ENCODE data around the gene PHF20. TPM values are rescaled to one million over a fixed set of nuclear protein-coding genes. Genes with fewer than 3 reads are reported as not detected.
"Not testable (repeated sequence)": the region's sequence is repeated elsewhere in the genome, so short reads cannot be mapped to it uniquely, and the experiment has no call there.

The PHF20 gene
- total RNA-seq (2022) (47.4 and 56.7 TPM in 2 replicates), Bru-seq, nascent RNA (percentile 81 among the genes with signal in this experiment), BruChase-seq, experiment 1, labeled RNA remaining after a 6-hour chase (percentile 77 among the genes with signal in this experiment), BruChase-seq, experiment 2, labeled RNA remaining after a 2-hour chase (percentile 79 among the genes with signal in this experiment)
- long read RNA-seq, full-length matches to known transcripts: 21 of 43 reads
- long read RNA-seq, partial matches to known transcripts: 14 of 43 reads
- long read RNA-seq, other reads (novel, unspliced or antisense): 8 of 43 reads

DNA sequence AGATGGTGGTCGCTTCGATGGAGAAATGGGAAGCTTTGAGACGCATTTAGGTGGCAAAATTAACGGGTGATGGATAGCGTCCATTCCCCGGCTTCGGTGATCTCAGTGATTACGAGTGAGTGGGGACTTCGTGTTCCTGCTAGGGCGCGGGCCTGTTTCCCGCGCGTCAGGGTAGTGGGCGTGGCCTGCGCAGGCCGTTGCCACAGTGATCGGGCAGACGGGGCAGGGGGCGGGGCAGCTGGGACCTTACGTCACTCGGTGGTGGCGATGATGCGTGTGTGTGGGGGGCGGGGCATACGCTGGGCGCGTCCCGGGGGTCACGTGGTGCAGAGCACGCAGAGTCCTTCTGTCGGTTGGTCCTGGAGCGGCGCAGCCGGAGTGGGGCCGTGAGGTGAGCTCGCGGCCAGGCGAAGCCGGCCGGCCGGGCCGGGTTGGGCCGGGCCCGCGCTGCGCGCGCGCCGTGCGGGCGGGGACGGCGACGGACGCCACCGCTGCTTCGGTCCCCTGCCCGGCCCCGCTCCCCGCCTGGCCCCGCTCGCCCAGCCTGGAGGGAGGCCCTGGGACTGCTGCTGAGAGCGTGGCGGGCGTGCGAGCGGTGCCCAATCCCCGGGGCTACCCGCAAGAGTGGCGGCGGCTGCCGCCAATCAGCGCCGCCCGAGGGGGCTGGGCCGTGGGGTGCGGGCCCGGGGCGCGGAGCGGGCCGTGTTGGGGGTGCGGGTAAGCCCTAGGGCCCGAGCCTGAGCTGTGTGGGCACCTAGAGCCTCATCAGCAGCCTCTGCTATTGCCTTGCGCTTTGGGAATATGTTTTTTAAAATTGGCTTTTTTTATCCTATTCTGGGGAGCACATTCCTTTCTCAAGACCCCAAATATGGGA is at the start of gene PHF20:
Gene PHF20, plus strand, starts transcription at position 327 of the 874 bp plus-strand sequence. CDS start 29,508 bp downstream, outside the sequence.
- H3K9me3 Mint-ChIP-seq (ENCODE audit: low read depth, unreplicated experiment): peaks cover 4% of the 10 kb centered on the region
- H3K27me3 Mint-ChIP-seq (ENCODE audit: unreplicated experiment): no peaks in the 10 kb centered on the region
- peak within 1 kb of the TSS; percentile 67 for H3K4me3 Mint-ChIP-seq (ENCODE audit: low read depth, unreplicated experiment)
- peak within 1 kb of the TSS; percentile 91 for H3K27ac Mint-ChIP-seq (ENCODE audit: unreplicated experiment)
- H3K4me1 Mint-ChIP-seq (ENCODE audit: low read depth, unreplicated experiment): peaks cover 53% of the 10 kb centered on the region
- intact Hi-C loops (cut with micrococcal nuclease; ENCODE audit: unreplicated experiment): no loop called here
- H3K36me3 Mint-ChIP-seq (ENCODE audit: insufficient read depth, unreplicated experiment): peaks cover 42% of the 10 kb centered on the region
- CTCF ChIA-PET: interaction anchor here (0.6 to 1.9 kb wide), 2 partner anchors 11 to 30 kb away, joined by 4 to 5 read pairs; partner anchors contain the start of gene RBM39
- TF ChIP-seq, protein P1, sequence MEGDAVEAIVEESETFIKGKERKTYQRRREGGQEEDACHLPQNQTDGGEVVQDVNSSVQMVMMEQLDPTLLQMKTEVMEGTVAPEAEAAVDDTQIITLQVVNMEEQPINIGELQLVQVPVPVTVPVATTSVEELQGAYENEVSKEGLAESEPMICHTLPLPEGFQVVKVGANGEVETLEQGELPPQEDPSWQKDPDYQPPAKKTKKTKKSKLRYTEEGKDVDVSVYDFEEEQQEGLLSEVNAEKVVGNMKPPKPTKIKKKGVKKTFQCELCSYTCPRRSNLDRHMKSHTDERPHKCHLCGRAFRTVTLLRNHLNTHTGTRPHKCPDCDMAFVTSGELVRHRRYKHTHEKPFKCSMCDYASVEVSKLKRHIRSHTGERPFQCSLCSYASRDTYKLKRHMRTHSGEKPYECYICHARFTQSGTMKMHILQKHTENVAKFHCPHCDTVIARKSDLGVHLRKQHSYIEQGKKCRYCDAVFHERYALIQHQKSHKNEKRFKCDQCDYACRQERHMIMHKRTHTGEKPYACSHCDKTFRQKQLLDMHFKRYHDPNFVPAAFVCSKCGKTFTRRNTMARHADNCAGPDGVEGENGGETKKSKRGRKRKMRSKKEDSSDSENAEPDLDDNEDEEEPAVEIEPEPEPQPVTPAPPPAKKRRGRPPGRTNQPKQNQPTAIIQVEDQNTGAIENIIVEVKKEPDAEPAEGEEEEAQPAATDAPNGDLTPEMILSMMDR (IDR thresholded peaks at IDR 0.05; ENCODE audit: unreplicated experiment): no peak
- BruUV-seq (replicated peaks): no TSS peak
- peak; percentile 100 for DNase-seq

DNA sequence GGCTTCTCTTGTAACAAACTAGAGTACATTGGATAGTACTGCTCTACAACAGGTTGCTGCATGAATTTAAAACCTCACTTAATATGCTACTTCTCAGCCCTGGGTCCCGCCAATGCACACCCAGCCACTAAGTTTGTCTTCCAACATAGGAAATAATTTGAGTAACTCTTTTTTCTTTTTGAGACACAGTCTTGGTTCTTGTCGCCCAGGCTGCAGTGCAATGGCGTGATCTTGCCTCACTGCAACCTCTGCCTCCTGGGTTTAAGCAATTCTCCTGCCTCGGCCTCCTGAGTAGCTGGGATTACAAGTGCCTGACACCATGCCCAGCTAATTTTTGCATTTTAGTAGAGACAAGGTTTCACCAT is 48.6 kb upstream of the PHF20 start:
- H3K4me3 Mint-ChIP-seq (ENCODE audit: low read depth, unreplicated experiment); BruUV-seq (replicated peaks); H3K4me1 Mint-ChIP-seq (ENCODE audit: low read depth, unreplicated experiment); DNase-seq; H3K27ac Mint-ChIP-seq (ENCODE audit: unreplicated experiment); H3K27me3 Mint-ChIP-seq (ENCODE audit: unreplicated experiment); H3K9me3 Mint-ChIP-seq (ENCODE audit: low read depth, unreplicated experiment); intact Hi-C loops (cut with micrococcal nuclease; ENCODE audit: unreplicated experiment): not testable (repeated sequence)
- CTCF ChIA-PET: interaction anchor here (1.3 kb wide), 1 partner anchor 15 kb away, joined by 3 read pairs; no protein-coding TSS in a partner anchor
- H3K36me3 Mint-ChIP-seq (ENCODE audit: insufficient read depth, unreplicated experiment): peaks cover 98% of the 10 kb centered on the region

DNA sequence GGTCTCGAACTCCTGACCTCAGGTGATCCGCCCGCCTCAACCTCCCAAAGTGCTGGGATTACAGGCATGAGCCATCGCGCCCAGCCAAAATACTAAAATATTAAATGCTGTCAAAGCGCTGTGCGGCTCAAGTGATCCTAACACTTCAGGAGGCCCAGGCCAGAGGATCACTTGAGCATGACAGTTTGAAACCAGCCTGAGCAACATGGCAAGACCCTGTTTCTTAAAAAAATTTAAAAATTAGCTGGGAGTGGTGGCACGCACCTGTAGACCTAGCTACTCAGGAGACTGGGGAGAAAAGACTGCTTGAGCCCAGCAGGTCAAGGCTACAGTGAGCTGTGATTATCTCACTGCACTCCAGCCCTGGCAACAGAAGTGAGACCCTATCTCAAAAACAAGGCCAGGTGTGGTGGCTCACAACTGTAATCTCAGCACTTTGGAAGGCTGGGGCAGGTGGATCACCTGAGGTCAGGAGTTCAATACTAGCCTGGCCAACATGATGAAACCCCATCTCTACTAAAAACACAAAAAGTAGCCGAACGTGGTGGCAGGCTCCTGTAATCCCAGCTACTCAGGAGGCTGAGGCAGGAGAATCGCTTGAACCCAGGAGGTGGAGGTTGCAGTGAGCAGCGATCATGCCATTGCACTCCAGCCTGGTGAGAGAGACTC is 48.0 kb upstream of the PHF20 start:
- intact Hi-C loops (cut with micrococcal nuclease; ENCODE audit: unreplicated experiment); H3K27me3 Mint-ChIP-seq (ENCODE audit: unreplicated experiment); DNase-seq; H3K4me1 Mint-ChIP-seq (ENCODE audit: low read depth, unreplicated experiment); H3K4me3 Mint-ChIP-seq (ENCODE audit: low read depth, unreplicated experiment); H3K9me3 Mint-ChIP-seq (ENCODE audit: low read depth, unreplicated experiment); BruUV-seq (replicated peaks): not testable (repeated sequence)
- CTCF ChIA-PET: interaction anchor here (0.5 to 1.3 kb wide), 3 partner anchors 13 to 16 kb away, joined by 3 read pairs; no protein-coding TSS in a partner anchor
- peaks cover 96% of the 10 kb centered on the region for H3K36me3 Mint-ChIP-seq (ENCODE audit: insufficient read depth, unreplicated experiment)
- peak overlapping the region; percentile 30 for H3K27ac Mint-ChIP-seq (ENCODE audit: unreplicated experiment)

DNA sequence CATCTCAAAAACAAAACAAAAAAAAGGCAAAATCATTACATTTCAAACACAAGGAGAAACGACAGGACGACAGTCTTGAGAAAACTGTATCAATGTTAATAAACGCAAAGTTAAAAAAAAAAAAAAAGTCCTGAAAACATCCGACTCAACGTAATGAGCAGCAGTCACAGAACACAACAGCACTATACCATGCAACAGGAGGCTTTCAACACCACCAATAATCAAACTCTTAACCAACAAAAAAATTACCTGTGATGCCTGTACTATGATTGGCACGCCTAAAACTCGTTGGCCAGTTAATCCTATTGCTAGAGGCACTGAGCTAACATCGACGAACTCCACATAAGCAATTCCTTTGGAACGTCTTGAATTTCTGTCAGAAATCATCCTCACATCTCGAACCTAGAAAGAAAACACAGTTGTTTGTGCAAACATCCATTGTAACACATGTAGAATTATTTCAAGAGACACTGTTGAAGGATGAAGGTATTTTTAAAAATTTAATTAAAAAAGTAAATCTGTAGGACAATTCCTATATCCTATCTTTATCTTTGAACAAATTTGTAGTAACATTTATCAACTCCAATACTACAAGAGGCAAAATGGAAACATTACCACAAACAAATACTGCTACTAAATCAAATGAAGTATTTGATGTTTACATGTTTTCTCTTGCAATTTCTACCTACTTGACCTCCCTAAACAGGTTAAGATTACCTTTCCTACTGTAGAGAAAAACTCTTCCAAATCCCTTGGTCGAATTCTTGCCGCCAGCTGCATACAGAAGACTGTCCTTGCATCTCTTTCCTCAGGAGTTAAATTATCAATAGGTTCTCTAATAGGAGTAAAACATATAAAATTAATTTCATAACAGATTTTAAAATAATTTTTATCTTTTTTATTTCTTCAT is 47.2 kb upstream of the PHF20 start:
- no peak for DNase-seq
- no peak overlapping the region for H3K4me3 Mint-ChIP-seq (ENCODE audit: low read depth, unreplicated experiment)
- H3K9me3 Mint-ChIP-seq (ENCODE audit: low read depth, unreplicated experiment): no peaks in the 10 kb centered on the region
- H3K27ac Mint-ChIP-seq (ENCODE audit: unreplicated experiment): peak overlapping the region; percentile 30
- H3K27me3 Mint-ChIP-seq (ENCODE audit: unreplicated experiment): no peaks in the 10 kb centered on the region
- TF ChIP-seq, protein P1 (IDR thresholded peaks at IDR 0.05; ENCODE audit: unreplicated experiment): no peak
- intact Hi-C loops (cut with micrococcal nuclease; ENCODE audit: unreplicated experiment): no loop called here
- CTCF ChIA-PET: interaction anchor here (0.5 to 1.3 kb wide), 3 partner anchors 12 to 17 kb away, joined by 3 read pairs; no protein-coding TSS in a partner anchor
- BruUV-seq (replicated peaks): no TSS peak
- peaks cover 96% of the 10 kb centered on the region for H3K36me3 Mint-ChIP-seq (ENCODE audit: insufficient read depth, unreplicated experiment)
- peaks cover under 1% of the 10 kb centered on the region for H3K4me1 Mint-ChIP-seq (ENCODE audit: low read depth, unreplicated experiment)
